Cardiac fibroblast (primary cell): ENCODE results near the gene WIPI1.

Source experiments
- DNase-seq, 2 donors: peaks; one replicate each; pipeline versions ENCODE4 v3.0.0 to v3.0.0-alpha.2; 2010; ENCODE audit warnings: low read depth in 2 of 2
- H3K4me3 ChIP-seq, 2 donors: replicated peaks in 1 of 2; 1 replicate in 1 of 2; 2 replicates in 1 of 2; pipeline ENCODE4 v1.5.1; 2011; ENCODE audit warnings: low read depth in 2 of 2, low read length in 2 of 2, mild to moderate bottlenecking in 2 of 2, moderate library complexity in 1 of 2
- TF ChIP-seq, protein P1 (sequence below): IDR thresholded peaks from one replicate; pipeline ENCODE4 v1.5.1; 2011; ENCODE audit warnings: low read depth, mild to moderate bottlenecking, low read length, inconsistent platforms

Gene WIPI1

DNA sequence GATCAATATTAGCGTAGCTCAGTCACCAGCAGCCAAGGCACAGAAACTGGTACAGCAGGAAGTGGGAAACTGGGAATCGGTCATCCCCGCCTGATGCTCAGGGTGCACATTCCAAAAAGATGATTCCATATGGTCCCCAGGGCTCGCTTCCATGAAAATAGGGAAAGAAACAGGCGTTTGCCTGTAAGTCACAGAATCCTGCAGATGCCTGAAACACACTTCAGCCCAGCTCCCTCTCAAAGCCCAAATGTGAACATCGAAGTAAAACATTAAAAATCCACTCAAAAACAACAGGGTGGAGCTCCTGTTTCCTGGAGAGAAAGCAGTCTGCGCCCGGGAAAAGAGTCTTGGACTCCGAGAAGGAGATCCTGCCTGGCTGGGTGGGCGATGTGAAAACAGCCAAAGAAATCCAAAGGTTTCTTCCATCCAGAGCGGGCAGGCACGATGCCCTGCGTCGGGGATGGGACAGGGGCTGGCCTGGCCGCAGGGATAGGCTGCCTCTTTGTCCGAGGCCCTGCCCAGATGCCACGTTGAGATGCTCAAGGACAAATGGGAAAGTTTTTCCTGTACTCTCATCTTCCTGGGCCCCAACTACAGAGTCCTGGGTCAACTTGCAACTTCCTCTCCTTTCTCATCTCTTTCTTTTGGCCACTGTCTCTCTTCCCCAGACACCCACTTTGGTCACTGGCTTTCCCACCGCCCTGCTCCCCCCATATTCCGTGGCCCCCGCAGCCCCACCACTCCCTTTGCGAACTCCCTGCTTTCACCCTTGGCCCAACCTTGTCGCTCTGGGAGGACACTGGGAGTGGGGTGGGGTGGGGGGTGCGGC is 743 bp downstream of the WIPI1 start:
- DNase-seq: peak; percentile 91 to 96
- H3K4me3 ChIP-seq: peak overlapping the region; percentile 87 to 90
- TF ChIP-seq, protein P1, sequence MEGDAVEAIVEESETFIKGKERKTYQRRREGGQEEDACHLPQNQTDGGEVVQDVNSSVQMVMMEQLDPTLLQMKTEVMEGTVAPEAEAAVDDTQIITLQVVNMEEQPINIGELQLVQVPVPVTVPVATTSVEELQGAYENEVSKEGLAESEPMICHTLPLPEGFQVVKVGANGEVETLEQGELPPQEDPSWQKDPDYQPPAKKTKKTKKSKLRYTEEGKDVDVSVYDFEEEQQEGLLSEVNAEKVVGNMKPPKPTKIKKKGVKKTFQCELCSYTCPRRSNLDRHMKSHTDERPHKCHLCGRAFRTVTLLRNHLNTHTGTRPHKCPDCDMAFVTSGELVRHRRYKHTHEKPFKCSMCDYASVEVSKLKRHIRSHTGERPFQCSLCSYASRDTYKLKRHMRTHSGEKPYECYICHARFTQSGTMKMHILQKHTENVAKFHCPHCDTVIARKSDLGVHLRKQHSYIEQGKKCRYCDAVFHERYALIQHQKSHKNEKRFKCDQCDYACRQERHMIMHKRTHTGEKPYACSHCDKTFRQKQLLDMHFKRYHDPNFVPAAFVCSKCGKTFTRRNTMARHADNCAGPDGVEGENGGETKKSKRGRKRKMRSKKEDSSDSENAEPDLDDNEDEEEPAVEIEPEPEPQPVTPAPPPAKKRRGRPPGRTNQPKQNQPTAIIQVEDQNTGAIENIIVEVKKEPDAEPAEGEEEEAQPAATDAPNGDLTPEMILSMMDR: no peak

DNA sequence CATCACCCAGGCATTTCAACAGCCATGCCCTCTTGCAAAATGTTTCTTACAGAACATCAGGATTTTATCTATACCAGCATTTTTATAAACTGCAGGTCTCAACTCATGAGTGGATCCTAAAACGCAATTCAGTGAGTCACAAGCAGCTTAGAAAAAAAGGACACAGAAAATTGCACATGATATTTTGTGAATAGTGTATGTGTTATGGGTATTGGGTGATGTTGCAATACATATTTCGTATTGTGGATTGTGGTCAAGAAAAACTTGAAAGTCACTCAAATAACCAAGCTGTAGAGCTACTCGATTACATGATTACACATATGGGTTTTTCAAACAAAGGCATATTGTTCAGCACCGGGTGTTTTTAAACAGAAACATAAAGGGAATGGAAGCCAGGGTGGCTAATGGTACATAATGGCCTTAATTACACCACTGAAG is 1.4 kb downstream of the WIPI1 start:
- DNase-seq: peak; percentile 91 to 94
- TF ChIP-seq, protein P1: no peak
- H3K4me3 ChIP-seq: peak overlapping the region; percentile 87 to 90

DNA sequence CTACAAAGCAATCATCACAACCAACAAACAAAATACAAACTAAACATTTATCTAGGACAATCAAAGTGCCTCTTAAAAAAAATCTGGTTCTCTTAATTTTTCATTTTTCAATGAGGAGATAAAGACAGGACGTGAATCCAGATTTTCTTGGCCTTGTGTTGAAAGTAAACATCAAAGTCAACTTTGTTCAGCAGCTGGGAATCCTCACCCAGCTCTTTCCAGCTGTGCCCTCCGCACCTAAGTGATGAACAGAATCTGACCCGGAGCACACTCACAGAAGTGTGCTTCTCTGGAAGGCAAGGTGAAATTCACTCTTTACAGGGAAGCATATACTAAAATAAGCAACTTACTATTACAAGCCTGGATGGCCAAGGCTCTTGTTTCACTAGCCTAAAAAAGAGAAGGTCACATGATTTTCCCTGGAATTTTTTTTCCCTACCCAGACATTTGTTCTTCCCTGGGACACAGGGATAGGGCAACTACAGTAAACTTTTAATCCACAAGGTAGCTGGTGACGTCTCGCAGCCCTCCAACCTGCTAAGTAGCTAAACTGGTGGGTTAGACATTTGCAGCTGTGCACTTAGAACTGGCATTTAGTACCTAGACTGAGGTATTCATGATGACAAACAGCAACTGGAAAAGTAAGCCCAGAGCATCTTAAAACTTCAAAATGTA is 3.2 kb downstream of the WIPI1 start:
- no peak overlapping the region for H3K4me3 ChIP-seq
- no peak for DNase-seq
- TF ChIP-seq, protein P1: no peak

DNA sequence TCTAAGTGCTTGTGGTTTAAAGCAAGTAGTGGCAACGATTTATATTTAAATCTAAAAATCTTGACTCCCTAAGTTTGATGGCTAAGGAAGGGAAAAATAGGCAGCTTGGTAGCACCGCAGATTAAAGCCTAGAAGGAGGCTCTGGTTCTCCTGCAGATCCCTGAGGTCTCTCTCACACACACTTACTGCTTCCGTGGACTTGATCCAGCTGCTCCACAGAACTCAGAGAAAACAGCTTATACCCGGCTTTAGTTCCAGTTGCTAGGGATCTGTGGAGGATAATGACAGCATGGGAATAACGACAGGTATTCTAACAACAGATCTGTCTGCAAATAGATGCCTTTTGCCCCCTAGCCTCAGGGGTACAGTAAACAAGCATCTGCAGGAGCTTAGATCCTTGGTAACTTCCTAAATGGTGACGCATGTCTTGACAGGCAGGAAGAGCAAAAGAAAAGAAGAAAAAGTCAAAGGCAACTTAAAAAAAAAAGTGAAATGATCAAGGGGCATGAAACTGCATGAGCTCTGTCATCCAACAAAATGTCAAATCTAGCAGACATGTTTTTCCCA is 4.5 kb downstream of the WIPI1 start:
- no peak overlapping the region for H3K4me3 ChIP-seq
- TF ChIP-seq, protein P1: no peak
- no peak for DNase-seq

DNA sequence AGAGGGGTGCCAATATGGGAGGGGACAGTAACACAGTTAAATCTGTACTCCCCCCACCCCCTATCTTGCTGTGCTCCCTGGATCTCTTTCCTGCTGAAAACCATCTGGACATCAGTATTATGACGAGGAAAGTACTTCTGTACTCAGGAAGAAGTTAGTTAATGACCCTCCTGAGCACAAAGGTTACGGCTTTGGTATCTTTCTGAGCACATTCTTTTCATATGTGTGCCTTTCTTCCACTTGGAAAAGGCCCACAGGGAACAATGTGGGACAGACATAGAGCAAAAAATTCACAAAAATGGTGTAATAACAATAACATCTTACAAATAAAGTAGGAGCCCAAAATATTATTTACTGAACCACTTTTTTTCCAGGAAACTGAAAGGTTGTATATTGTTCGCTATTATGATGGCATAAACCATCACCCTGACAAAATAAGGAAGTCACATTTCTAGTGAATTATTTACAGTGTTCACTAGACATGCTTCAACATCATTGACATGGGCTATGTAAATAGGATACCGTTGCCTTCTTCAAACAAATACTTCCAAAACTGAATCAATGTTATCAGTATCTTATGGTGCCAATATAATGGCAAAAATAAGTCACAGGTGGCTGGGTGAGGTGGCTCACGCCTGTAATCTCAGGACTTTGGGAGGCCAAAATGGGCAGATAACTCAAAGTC is 5.5 kb downstream of the WIPI1 start:
- H3K4me3 ChIP-seq: no peak overlapping the region
- TF ChIP-seq, protein P1: no peak
- no peak for DNase-seq

DNA sequence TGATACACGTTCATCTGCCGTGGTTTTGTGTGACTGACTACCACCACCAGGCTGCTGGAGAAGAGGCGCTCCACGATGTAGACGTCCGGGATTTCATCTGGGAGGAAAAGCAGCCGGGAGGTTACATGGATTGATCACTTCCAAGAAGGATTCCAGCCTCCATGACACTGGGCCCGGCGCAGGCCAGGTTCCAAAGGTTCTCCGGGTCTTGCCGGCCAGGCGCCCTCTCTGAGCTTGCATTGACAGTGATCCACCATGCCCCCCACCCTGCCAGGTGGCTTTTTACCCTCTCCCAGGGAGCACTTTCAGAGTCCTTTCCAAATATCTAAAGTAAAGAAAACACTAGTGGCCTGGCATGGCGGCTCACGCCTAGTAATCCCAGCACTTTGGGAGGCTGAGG is 6.5 kb downstream of the WIPI1 start:
- no peak for DNase-seq
- TF ChIP-seq, protein P1: no peak
- no peak overlapping the region for H3K4me3 ChIP-seq
